Neural progenitor cell (in vitro differentiated cells): ENCODE measurements around the gene EMILIN2. TPM values are rescaled to one million over a fixed set of nuclear protein-coding genes. Genes with fewer than 3 reads are reported as not detected.

Experiments
- DNase-seq: peaks from one replicate; pipeline ENCODE4 v3.0.0-alpha.2; 2016; ENCODE audit warnings: low spot score
- H2AFZ ChIP-seq: fragments of 200-600 bp; sonication (generic); replicated peaks from 2 replicates; pipeline ENCODE4 v1.6.1; 2016; ENCODE audit warnings: antibody characterized with exemption
- H3F3A ChIP-seq: fragments of 200-600 bp; sonication (generic); 2 replicates; pipeline ENCODE4 v1.6.1; 2016; ENCODE audit warnings: antibody characterized with exemption, low read depth
- H3K27ac ChIP-seq: fragments of 200-600 bp; sonication (generic); 2 replicates; pipeline ENCODE4 v1.5.1; 2016; ENCODE audit warnings: mild to moderate bottlenecking
- H3K27me3 ChIP-seq: fragments of 200-600 bp; sonication (generic); 2 replicates; pipeline ENCODE4 v1.6.1; 2016; ENCODE audit warnings: mild to moderate bottlenecking, moderate library complexity
- H3K36me3 ChIP-seq: fragments of 200-600 bp; sonication (generic); 2 replicates; pipeline ENCODE4 v1.5.1; 2016
- H3K4me1 ChIP-seq: fragments of 200-600 bp; sonication (generic); 2 replicates; pipeline ENCODE4 v1.6.1; 2016; ENCODE audit warnings: mixed run types
- H3K4me2 ChIP-seq: fragments of 200-600 bp; sonication (generic); 2 replicates; pipeline ENCODE4 v1.6.1; 2016
- H3K4me3 ChIP-seq: fragments of 200-600 bp; sonication (generic); 2 replicates; pipeline ENCODE4 v1.5.1; 2016
- H3K79me2 ChIP-seq: fragments of 200-600 bp; sonication (generic); 2 replicates; pipeline ENCODE4 v1.6.1; 2016; ENCODE audit warnings: low read depth
- H3K9ac ChIP-seq: fragments of 200-600 bp; sonication (generic); 2 replicates; pipeline ENCODE4 v1.6.1; 2016
- H3K9me3 ChIP-seq: fragments of 200-600 bp; sonication (generic); 2 replicates; pipeline ENCODE4 v1.5.1; 2016; ENCODE audit warnings: low read depth
- H4K20me1 ChIP-seq: fragments of 200-600 bp; sonication (generic); 2 replicates; pipeline ENCODE4 v1.6.1; 2016; ENCODE audit warnings: low read depth
- H3K27ac Mint-ChIP-seq: 3 replicates; pipeline ENCODE4 v1.8.0; 2021; ENCODE audit warnings: mixed read lengths
- H3K27me3 Mint-ChIP-seq: 2 replicates; pipeline ENCODE4 v1.8.0; 2022; ENCODE audit warnings: low read depth, mild to moderate bottlenecking, inconsistent platforms, moderate library complexity, mixed read lengths; ENCODE audit not compliant: insufficient read depth
- H3K36me3 Mint-ChIP-seq: 3 replicates; pipeline ENCODE4 v1.8.0; 2021; ENCODE audit warnings: mixed read lengths
- H3K4me1 Mint-ChIP-seq: 3 replicates; pipeline ENCODE4 v1.8.0; 2021; ENCODE audit warnings: mixed read lengths
- H3K4me3 Mint-ChIP-seq: 3 replicates; pipeline ENCODE4 v1.8.0; 2021; ENCODE audit warnings: mild to moderate bottlenecking, moderate library complexity, mixed read lengths
- H3K9me3 Mint-ChIP-seq: 3 replicates; pipeline ENCODE4 v1.8.0; 2020; ENCODE audit warnings: mixed read lengths
- EZH2 ChIP-seq: fragments of 200-600 bp; sonication (generic); IDR thresholded peaks from 2 replicates; pipeline ENCODE4 v1.6.1; 2017; ENCODE audit warnings: antibody characterized with exemption, mild to moderate bottlenecking, moderate library complexity
- EZH2phosphoT487 ChIP-seq: fragments of 200-600 bp; sonication (generic); IDR thresholded peaks from 2 replicates; pipeline ENCODE4 v1.6.1; 2017; ENCODE audit warnings: antibody characterized with exemption
- total RNA-seq: library from RNA; depleted of rRNA; stranded (reverse); fragments of >200 nt; gene quantifications from 2 replicates; pipeline ENCODE4 v1.2.3, GENCODE V29; 2015; ENCODE audit warnings: low replicate concordance
- TF ChIP-seq, protein P1 (sequence below): fragments of 200-600 bp; sonication (generic); IDR thresholded peaks from 2 replicates; pipeline ENCODE4 v1.5.1; 2017; ENCODE audit warnings: antibody characterized with exemption, mild to moderate bottlenecking

EMILIN2 gene
- total RNA-seq, 1 donor from 2014 or later: 2.2 TPM

DNA sequence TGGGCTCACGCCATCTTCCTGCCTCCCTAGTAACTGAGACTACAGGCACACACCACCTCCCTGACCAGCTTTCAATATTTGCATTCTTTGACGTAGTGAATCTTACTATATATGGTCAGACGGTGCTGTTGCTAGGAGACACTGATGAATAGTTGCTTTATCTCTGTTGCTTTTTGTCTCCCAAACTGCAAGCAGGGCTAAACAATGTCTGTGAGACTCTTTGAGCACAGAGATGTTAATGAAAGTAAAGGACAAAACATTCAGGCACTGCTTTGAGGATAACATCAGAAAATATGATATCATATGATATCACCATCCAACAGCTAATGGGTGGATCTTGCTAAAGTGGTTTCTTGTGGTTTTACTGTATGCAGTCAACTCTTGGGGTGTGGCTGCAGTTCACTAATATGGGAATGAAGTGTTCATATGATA, 43.0 kb downstream of the EMILIN2 start:
- Mint-ChIP-seq H3K27me3 (peaks cover 8% of the 10 kb centered on the region), H3K9me3 (peaks cover 30% of the 10 kb centered on the region), H3K4me3 (no peak overlapping the region), H3K27ac (peak overlapping the region; percentile 18), H3K36me3 (peaks cover 2% of the 10 kb centered on the region), H3K4me1 (peaks cover 12% of the 10 kb centered on the region)
- Histone ChIP-seq H3K27me3 (no peaks in the 10 kb centered on the region), H3K36me3 (no peaks in the 10 kb centered on the region), H3K4me3 (no peak overlapping the region), H3K9ac (no peak overlapping the region), H3K27ac (no peak overlapping the region), H3F3A (peaks cover 4% of the 10 kb centered on the region), H4K20me1 (no peaks in the 10 kb centered on the region), H3K79me2 (no peaks in the 10 kb centered on the region), H3K4me1 (peaks cover 14% of the 10 kb centered on the region), H2AFZ (no peak overlapping the region), H3K4me2 (peak overlapping the region; percentile 29), H3K9me3 (no peaks in the 10 kb centered on the region)
- no peak for TF ChIP-seq EZH2
- TF ChIP-seq EZH2phosphoT487: no peak
- no peak for DNase-seq

DNA sequence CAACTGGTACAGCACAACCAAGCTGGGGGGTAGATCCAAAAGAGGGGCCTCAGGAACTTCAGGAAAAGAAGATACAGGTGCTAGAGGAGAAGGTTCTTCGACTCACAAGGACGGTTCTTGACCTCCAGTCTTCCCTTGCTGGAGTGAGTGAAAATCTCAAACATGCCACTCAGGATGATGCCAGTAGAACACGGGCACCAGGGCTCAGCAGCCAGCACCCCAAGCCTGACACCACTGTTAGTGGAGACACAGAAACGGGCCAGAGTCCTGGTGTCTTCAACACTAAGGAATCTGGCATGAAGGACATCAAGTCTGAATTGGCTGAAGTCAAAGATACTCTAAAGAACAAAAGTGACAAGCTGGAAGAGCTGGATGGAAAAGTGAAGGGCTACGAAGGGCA, 43.8 kb downstream of the EMILIN2 start:
- Histone ChIP-seq H3K9me3 (no peaks in the 10 kb centered on the region), H3F3A (peaks cover 11% of the 10 kb centered on the region), H3K79me2 (no peaks in the 10 kb centered on the region), H3K4me1 (peaks cover 17% of the 10 kb centered on the region), H3K4me2 (no peak overlapping the region), H3K9ac (no peak overlapping the region), H3K36me3 (no peaks in the 10 kb centered on the region), H3K27ac (no peak overlapping the region), H3K4me3 (no peak overlapping the region), H3K27me3 (no peaks in the 10 kb centered on the region), H2AFZ (no peak overlapping the region), H4K20me1 (no peaks in the 10 kb centered on the region)
- peak overlapping the region; percentile 64 for H3K27ac Mint-ChIP-seq
- no peak for DNase-seq
- TF ChIP-seq EZH2 (no peak), EZH2phosphoT487 (no peak)
- TF ChIP-seq, protein P1, sequence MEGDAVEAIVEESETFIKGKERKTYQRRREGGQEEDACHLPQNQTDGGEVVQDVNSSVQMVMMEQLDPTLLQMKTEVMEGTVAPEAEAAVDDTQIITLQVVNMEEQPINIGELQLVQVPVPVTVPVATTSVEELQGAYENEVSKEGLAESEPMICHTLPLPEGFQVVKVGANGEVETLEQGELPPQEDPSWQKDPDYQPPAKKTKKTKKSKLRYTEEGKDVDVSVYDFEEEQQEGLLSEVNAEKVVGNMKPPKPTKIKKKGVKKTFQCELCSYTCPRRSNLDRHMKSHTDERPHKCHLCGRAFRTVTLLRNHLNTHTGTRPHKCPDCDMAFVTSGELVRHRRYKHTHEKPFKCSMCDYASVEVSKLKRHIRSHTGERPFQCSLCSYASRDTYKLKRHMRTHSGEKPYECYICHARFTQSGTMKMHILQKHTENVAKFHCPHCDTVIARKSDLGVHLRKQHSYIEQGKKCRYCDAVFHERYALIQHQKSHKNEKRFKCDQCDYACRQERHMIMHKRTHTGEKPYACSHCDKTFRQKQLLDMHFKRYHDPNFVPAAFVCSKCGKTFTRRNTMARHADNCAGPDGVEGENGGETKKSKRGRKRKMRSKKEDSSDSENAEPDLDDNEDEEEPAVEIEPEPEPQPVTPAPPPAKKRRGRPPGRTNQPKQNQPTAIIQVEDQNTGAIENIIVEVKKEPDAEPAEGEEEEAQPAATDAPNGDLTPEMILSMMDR: no peak
- H3K9me3 Mint-ChIP-seq: peaks cover 35% of the 10 kb centered on the region
- peaks cover 5% of the 10 kb centered on the region for H3K36me3 Mint-ChIP-seq
- H3K27me3 Mint-ChIP-seq: peaks cover 11% of the 10 kb centered on the region
- peak overlapping the region; percentile 30 for H3K4me3 Mint-ChIP-seq
- H3K4me1 Mint-ChIP-seq: peaks cover 20% of the 10 kb centered on the region

DNA sequence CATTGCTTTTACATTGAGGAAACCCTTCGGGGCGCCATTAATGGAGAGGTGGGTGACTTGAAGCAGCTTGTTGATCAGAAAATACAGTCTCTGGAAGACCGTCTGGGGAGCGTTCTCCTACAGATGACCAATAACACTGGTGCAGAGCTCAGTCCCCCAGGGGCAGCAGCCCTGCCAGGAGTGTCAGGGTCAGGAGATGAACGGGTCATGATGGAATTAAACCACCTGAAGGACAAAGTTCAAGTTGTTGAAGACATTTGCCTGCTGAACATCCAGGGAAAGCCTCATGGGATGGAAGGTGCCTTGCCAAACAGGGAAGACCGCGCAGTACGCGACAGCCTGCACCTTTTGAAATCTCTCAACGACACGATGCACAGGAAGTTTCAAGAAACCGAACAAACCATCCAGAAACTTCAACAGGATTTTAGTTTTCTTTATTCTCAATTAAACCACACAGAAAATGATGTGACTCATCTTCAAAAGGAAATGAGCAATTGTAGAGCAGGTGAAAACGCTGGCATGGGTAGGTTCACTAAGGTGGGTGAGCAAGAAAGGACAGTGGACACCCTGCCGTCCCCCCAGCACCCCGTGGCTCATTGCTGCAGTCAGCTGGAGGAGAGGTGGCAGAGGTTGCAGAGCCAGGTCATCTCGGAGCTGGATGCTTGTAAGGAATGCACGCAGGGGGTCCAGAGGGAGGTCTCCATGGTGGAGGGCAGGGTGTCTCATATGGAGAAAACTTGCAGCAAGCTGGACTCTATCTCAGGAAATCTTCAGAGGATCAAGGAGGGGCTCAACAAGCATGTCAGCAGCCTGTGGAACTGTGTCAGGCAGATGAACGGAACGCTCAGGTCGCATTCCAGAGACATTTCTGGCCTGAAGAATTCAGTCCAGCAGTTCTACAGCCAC, 45.0 kb downstream of the EMILIN2 start:
- Histone ChIP-seq H3K9me3 (no peaks in the 10 kb centered on the region), H3K27ac (no peak overlapping the region)
- peaks cover 5% of the 10 kb centered on the region for H3K36me3 Mint-ChIP-seq

More for the DNA sequence above, 45.0 kb downstream of the EMILIN2 start:
- DNase-seq: no peak
- Histone ChIP-seq H3K79me2 (no peaks in the 10 kb centered on the region), H3F3A (peaks cover 14% of the 10 kb centered on the region), H3K36me3 (no peaks in the 10 kb centered on the region), H3K4me1 (peaks cover 17% of the 10 kb centered on the region), H4K20me1 (no peaks in the 10 kb centered on the region), H2AFZ (no peak overlapping the region), H3K27me3 (no peaks in the 10 kb centered on the region), H3K9ac (no peak overlapping the region), H3K4me2 (no peak overlapping the region), H3K4me3 (no peak overlapping the region)
- peaks cover 27% of the 10 kb centered on the region for H3K9me3 Mint-ChIP-seq
- H3K4me1 Mint-ChIP-seq: peaks cover 25% of the 10 kb centered on the region
- TF ChIP-seq, protein P1: no peak
- TF ChIP-seq EZH2: no peak
- no peak for TF ChIP-seq EZH2phosphoT487
- no peak overlapping the region for H3K4me3 Mint-ChIP-seq
- H3K27me3 Mint-ChIP-seq: peaks cover 12% of the 10 kb centered on the region
- H3K27ac Mint-ChIP-seq: no peak overlapping the region
